ENCODE data around the gene TPCN2. TPM values are rescaled to one million over a fixed set of nuclear protein-coding genes. Genes with fewer than 3 reads are reported as not detected.

Gene TPCN2
- total RNA-seq, 1 donor from 2014 or later = 23.7 TPM

- Mint-ChIP-seq H3K4me3 (no peak overlapping the region), H3K9me3 (peaks cover 17% of the 10 kb centered on the region), H3K4me1 (no peaks in the 10 kb centered on the region), H3K27me3 (ENCODE audit: low read depth) (peaks cover 20% of the 10 kb centered on the region), H3K27ac (no peak overlapping the region), H3K36me3 (peaks cover 2% of the 10 kb centered on the region)
- DNase-seq (ENCODE audit: low spot score in 2 of 2, unreplicated experiment in 2 of 2) = no peak
- no peak for TF ChIP-seq CTCF (IDR thresholded peaks at IDR 0.05; ENCODE audit: unreplicated experiment)
Observed at GRCh38 chr11:69165775-69166174, 117.0 kb downstream of the TPCN2 start.

GRCh38 chr11:69166218-69167115, 117.7 kb downstream of the TPCN2 start:
- TF ChIP-seq CTCF (IDR thresholded peaks at IDR 0.05; ENCODE audit: unreplicated experiment) = no peak
- Mint-ChIP-seq H3K27me3 (ENCODE audit: low read depth) (peaks cover 20% of the 10 kb centered on the region), H3K4me3 (no peak overlapping the region), H3K4me1 (no peaks in the 10 kb centered on the region), H3K9me3 (peaks cover 17% of the 10 kb centered on the region), H3K27ac (no peak overlapping the region), H3K36me3 (peaks cover 2% of the 10 kb centered on the region)
- no peak for DNase-seq (ENCODE audit: low spot score in 2 of 2, unreplicated experiment in 2 of 2)

GRCh38 chr11:69167130-69167915, 118.6 kb downstream of the TPCN2 start:
- Mint-ChIP-seq H3K4me1 (no peaks in the 10 kb centered on the region), H3K27me3 (ENCODE audit: low read depth) (peaks cover 20% of the 10 kb centered on the region), H3K4me3 (no peak overlapping the region), H3K27ac (no peak overlapping the region), H3K36me3 (peaks cover 2% of the 10 kb centered on the region), H3K9me3 (peaks cover 17% of the 10 kb centered on the region)
- DNase-seq (ENCODE audit: low spot score in 2 of 2, unreplicated experiment in 2 of 2) = no peak
- TF ChIP-seq CTCF (IDR thresholded peaks at IDR 0.05; ENCODE audit: unreplicated experiment) = no peak

GRCh38 chr11:69167916-69168691, 119.4 kb downstream of the TPCN2 start:
- no peak for TF ChIP-seq CTCF (IDR thresholded peaks at IDR 0.05; ENCODE audit: unreplicated experiment)
- H3K27me3 Mint-ChIP-seq (ENCODE audit: low read depth) = peaks cover 20% of the 10 kb centered on the region
- H3K27ac Mint-ChIP-seq = no peak overlapping the region
- peaks cover 2% of the 10 kb centered on the region for H3K36me3 Mint-ChIP-seq
- H3K4me1 Mint-ChIP-seq = no peaks in the 10 kb centered on the region
- H3K4me3 Mint-ChIP-seq = no peak overlapping the region
- no peak for DNase-seq (ENCODE audit: low spot score in 2 of 2, unreplicated experiment in 2 of 2)
- H3K9me3 Mint-ChIP-seq = peaks cover 9% of the 10 kb centered on the region

GRCh38 chr11:69169479-69169878, 120.7 kb downstream of the TPCN2 start:
- Mint-ChIP-seq H3K4me1 (no peaks in the 10 kb centered on the region), H3K36me3 (no peaks in the 10 kb centered on the region), H3K27me3 (ENCODE audit: low read depth) (peaks cover 20% of the 10 kb centered on the region), H3K4me3 (no peak overlapping the region), H3K27ac (no peak overlapping the region), H3K9me3 (no peaks in the 10 kb centered on the region)
- TF ChIP-seq CTCF (IDR thresholded peaks at IDR 0.05; ENCODE audit: unreplicated experiment) = no peak
- no peak for DNase-seq (ENCODE audit: low spot score in 2 of 2, unreplicated experiment in 2 of 2)

All from mesothelial cell of epicardium (in vitro differentiated cells).